D721Med (cell line): Measurements from ENCODE around the gene METAP1.
"Not testable (repeated sequence)": the region's sequence is repeated elsewhere in the genome, so short reads cannot be mapped to it uniquely, and the experiment has no call there.

Experiments used
- DNase-seq: peaks from one replicate; pipeline ENCODE4 v3.0.0; 2011; ENCODE audit warnings: low spot score; ENCODE audit not compliant: insufficient read length
- FAIRE-seq: peaks from 2 replicates; lab custom pipeline; 2011; peaks lifted over from hg19 to GRCh38; lab: Jason Lieb, UNC
- CTCF ChIP-seq: IDR thresholded peaks from 2 replicates; pipeline ENCODE4 v1.5.1; 2012; ENCODE audit warnings: mild to moderate bottlenecking, control low read depth; ENCODE audit not compliant: insufficient read depth; ENCODE audit errors: missing control alignments

METAP1 gene

DNA sequence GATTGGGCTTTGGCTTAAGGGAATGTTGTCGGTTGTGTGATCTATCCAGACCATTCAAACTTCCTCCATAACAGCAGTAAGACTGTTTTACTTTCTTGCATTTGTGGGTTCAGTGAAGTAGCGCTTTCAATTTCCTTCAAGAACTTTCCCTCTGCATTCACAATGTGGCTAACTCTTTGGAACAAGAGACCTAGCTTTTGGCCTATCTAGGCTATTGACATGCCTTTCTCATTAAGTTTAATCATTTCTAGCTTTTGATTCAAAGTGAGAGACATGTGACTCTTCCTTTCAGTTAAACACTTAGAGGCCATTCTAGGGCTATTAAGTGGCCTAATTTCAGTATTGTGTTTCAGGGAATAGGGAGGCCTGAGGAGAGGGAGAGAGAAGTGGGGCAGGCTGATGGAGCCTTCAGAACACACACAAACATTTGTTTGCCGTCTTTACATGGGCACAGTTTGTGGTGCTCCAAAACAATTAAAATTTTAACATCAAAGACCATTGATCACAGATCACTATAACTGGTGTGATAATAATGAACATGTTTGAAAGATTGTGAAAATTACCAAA is 59.0 kb downstream of the METAP1 start:
- FAIRE-seq (no peak), DNase-seq (no peak)
- TF ChIP-seq CTCF: no peak

GRCh38 chr4:99058228-99058627 is 62.7 kb downstream of the METAP1 start:
- TF ChIP-seq CTCF: no peak
- FAIRE-seq (no peak), DNase-seq (no peak)

GRCh38 chr4:99059550-99059949 is 64.0 kb downstream of the METAP1 start:
- DNase-seq (no peak), FAIRE-seq (no peak)
- no peak for TF ChIP-seq CTCF

GRCh38 chr4:99061048-99061700 is 65.7 kb downstream of the METAP1 start:
- FAIRE-seq (no peak), DNase-seq (no peak)
- no peak for TF ChIP-seq CTCF

DNA sequence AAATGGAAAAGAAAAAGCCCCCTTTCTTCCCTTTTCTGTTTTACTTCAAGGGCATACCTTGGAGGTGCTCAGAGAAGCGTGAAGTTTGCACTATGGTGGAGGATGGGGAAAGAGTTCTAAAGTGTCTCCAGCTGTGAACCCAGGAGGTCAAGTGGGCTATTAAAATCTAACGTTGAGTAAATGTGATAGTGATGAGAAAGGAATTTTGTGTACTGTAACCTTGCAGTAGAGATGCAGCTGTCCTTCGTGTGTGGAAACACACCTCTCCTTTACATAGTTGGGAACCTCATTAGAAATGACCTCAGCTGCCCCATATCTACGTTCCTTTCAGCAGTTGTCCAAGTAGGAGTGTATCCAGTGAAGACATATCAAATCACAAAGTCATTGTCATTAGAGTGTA is 66.6 kb downstream of the METAP1 start:
- FAIRE-seq (no peak), DNase-seq (no peak)
- no peak for TF ChIP-seq CTCF

DNA sequence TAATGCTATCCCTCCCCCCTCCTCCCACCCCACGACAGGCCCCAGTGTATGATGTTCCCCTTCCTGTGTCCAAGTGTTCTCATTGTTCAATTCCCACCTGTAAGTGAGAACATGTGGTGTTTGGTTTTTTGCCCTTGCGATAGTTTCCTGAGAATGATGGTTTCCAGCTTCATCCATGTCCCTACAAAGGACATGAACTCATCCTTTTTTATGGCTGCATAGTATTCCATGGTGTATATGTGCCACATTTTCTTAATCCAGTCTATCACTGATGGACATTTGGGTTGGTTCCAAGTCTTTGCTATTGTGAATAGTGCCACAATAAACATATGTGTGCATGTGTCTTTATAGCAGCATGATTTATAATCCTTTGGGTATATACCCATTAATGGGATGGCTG is 70.0 kb downstream of the METAP1 start:
- FAIRE-seq, DNase-seq: not testable (repeated sequence)

GRCh38 chr4:99067617-99068016 is 72.1 kb downstream of the METAP1 start:
- FAIRE-seq (no peak), DNase-seq (no peak)
- TF ChIP-seq CTCF: no peak

- TF ChIP-seq CTCF: no peak
- FAIRE-seq (no peak), DNase-seq (no peak)
These were observed 75.6 kb downstream of the METAP1 start for GRCh38 chr4:99071159-99071558.
